ENCODE measurements around the gene CCL17. TPM values are rescaled to one million over a fixed set of nuclear protein-coding genes. Genes with fewer than 3 reads are reported as not detected.
A peak's percentile ranks its signal among the peaks of the same experiment; 100 is the strongest.

The CCL17 gene
- total RNA-seq, 3 donors from 2014 or later (not counting 1 experiment from before 2014, with no cell fraction given) = not detected

- Histone ChIP-seq H3K27ac (ENCODE audit: low read length) (no peak overlapping the region), H3K9me3 (ENCODE audit: control insufficient read depth, insufficient read depth, low read length) (no peaks in the 10 kb centered on the region), H3K4me1 (ENCODE audit: control insufficient read depth, insufficient read depth, low read length) (peaks cover 18% of the 10 kb centered on the region), H3K27me3 (ENCODE audit: control insufficient read depth, insufficient read depth, low read length) (no peaks in the 10 kb centered on the region), H3K36me3 (ENCODE audit: control insufficient read depth, insufficient read depth, low read length) (no peaks in the 10 kb centered on the region), H3K4me3 (ENCODE audit: low read length) (no peak overlapping the region)
- no peak for ATAC-seq
- Mint-ChIP-seq H3K9me3 (no peaks in the 10 kb centered on the region), H3K27ac (no peak overlapping the region), H3K27me3 (ENCODE audit: low read depth in 2 of 2) (peaks cover 0 to 7% of the 10 kb centered on the region in 2 donors), H3K4me3 (no peak overlapping the region), H3K36me3 (no peaks in the 10 kb centered on the region), H3K4me1 (peaks cover 1 to 8% of the 10 kb centered on the region in 2 donors)
- no peak for DNase-seq
- 75% methylated on average over 12 of the region's 12 CpGs for WGBS (ENCODE audit: insufficient coverage)
- TF ChIP-seq CTCF (IDR thresholded peaks at IDR 0.05) = no peak
- intact Hi-C loops (cut with micrococcal nuclease) = no loop called here
Measured at GRCh38 chr16:57411362-57411976, 6.9 kb downstream of the CCL17 start.

GRCh38 chr16:57412584-57412983, 8.0 kb downstream of the CCL17 start:
- Mint-ChIP-seq H3K36me3 (no peaks in the 10 kb centered on the region), H3K4me1 (peaks cover 11 to 18% of the 10 kb centered on the region in 2 donors), H3K27me3 (ENCODE audit: low read depth in 2 of 2) (peaks cover 0 to 7% of the 10 kb centered on the region in 2 donors), H3K4me3 (no peak overlapping the region), H3K9me3 (no peaks in the 10 kb centered on the region), H3K27ac (peak overlapping the region in 1 of 2 donors; percentile 42)
- TF ChIP-seq CTCF (IDR thresholded peaks at IDR 0.05) = no peak
- no peak overlapping the region for H3K27ac ChIP-seq (ENCODE audit: low read length)
- intact Hi-C loops (cut with micrococcal nuclease) = no loop called here
- H3K27me3 ChIP-seq (ENCODE audit: control insufficient read depth, insufficient read depth, low read length) = no peaks in the 10 kb centered on the region
- ATAC-seq (no peak), DNase-seq (no peak)
- no peaks in the 10 kb centered on the region for H3K36me3 ChIP-seq (ENCODE audit: control insufficient read depth, insufficient read depth, low read length)
- 91% methylated on average over 9 of the region's 9 CpGs for WGBS (ENCODE audit: insufficient coverage)
- H3K4me3 ChIP-seq (ENCODE audit: low read length) = no peak overlapping the region
- no peaks in the 10 kb centered on the region for H3K9me3 ChIP-seq (ENCODE audit: control insufficient read depth, insufficient read depth, low read length)
- peaks cover 25% of the 10 kb centered on the region for H3K4me1 ChIP-seq (ENCODE audit: control insufficient read depth, insufficient read depth, low read length)

- Histone ChIP-seq H3K27ac (ENCODE audit: low read length) (no peak overlapping the region), H3K4me1 (ENCODE audit: control insufficient read depth, insufficient read depth, low read length) (peaks cover 30% of the 10 kb centered on the region), H3K36me3 (ENCODE audit: control insufficient read depth, insufficient read depth, low read length) (no peaks in the 10 kb centered on the region), H3K4me3 (ENCODE audit: low read length) (no peak overlapping the region), H3K27me3 (ENCODE audit: control insufficient read depth, insufficient read depth, low read length) (no peaks in the 10 kb centered on the region), H3K9me3 (ENCODE audit: control insufficient read depth, insufficient read depth, low read length) (no peaks in the 10 kb centered on the region)
- ATAC-seq (no peak), DNase-seq (no peak)
- Mint-ChIP-seq H3K4me1 (peaks cover 11 to 23% of the 10 kb centered on the region in 2 donors), H3K36me3 (no peaks in the 10 kb centered on the region), H3K4me3 (no peak overlapping the region), H3K27me3 (ENCODE audit: low read depth in 2 of 2) (peaks cover 0 to 7% of the 10 kb centered on the region in 2 donors), H3K27ac (peak overlapping the region; percentile 42 to 46), H3K9me3 (no peaks in the 10 kb centered on the region)
- no peak for TF ChIP-seq CTCF (IDR thresholded peaks at IDR 0.05)
- intact Hi-C loops (cut with micrococcal nuclease) = no loop called here
- WGBS (ENCODE audit: insufficient coverage) = 67% methylated on average over 5 of the region's 5 CpGs
Measured at GRCh38 chr16:57413301-57413730, 8.7 kb downstream of the CCL17 start.

- Mint-ChIP-seq H3K27ac (peak overlapping the region; percentile 42 to 46), H3K4me3 (no peak overlapping the region), H3K27me3 (ENCODE audit: low read depth in 2 of 2) (peaks cover 0 to 7% of the 10 kb centered on the region in 2 donors), H3K36me3 (no peaks in the 10 kb centered on the region), H3K9me3 (no peaks in the 10 kb centered on the region), H3K4me1 (peaks cover 14 to 28% of the 10 kb centered on the region in 2 donors)
- DNase-seq (no peak), ATAC-seq (no peak)
- Histone ChIP-seq H3K27me3 (ENCODE audit: control insufficient read depth, insufficient read depth, low read length) (no peaks in the 10 kb centered on the region), H3K9me3 (ENCODE audit: control insufficient read depth, insufficient read depth, low read length) (no peaks in the 10 kb centered on the region), H3K27ac (ENCODE audit: low read length) (no peak overlapping the region), H3K4me3 (ENCODE audit: low read length) (no peak overlapping the region), H3K4me1 (ENCODE audit: control insufficient read depth, insufficient read depth, low read length) (peaks cover 34% of the 10 kb centered on the region), H3K36me3 (ENCODE audit: control insufficient read depth, insufficient read depth, low read length) (no peaks in the 10 kb centered on the region)
- intact Hi-C loops (cut with micrococcal nuclease) = no loop called here
- no peak for TF ChIP-seq CTCF (IDR thresholded peaks at IDR 0.05)
- WGBS (ENCODE audit: insufficient coverage) = 72% methylated on average over 6 of the region's 7 CpGs
Measured at GRCh38 chr16:57413733-57414132, 9.2 kb downstream of the CCL17 start.
